Hematopoietic multipotent progenitor cell treated with erythropoietin and hydrocortisone succinate and interleukin-3 and kit ligand, for 15 days (in vitro differentiated cells): ENCODE measurements around the gene RYR2.

Experiments used
- DNase-seq: peaks from one replicate; pipeline ENCODE4 v3.0.0-alpha.2; 2015; ENCODE audit warnings: low spot score

RYR2 gene

DNA sequence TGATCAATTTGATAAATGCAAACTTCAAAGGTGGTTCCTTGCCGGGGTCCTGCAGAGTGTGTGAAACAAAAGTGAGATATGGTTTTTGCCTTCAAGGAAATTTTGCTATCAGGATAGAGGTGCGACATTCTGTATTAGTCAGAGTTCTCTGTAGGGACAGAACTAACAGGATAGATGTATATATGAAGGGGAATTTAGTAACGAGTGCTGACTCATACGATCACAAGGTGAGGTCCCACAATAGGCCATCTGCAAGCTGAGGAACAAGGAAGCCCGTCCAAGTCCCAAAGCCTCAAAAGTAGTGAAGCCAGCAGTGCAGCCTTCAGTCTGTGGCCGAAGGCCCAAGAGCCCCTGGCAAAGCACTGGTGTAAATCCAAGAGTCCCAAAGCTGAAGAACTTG, 157.0 kb downstream of the RYR2 start:
- no peak for DNase-seq

- no peak for DNase-seq
Measured at GRCh38 chr1:237201155-237201554, 159.2 kb downstream of the RYR2 start.

DNA sequence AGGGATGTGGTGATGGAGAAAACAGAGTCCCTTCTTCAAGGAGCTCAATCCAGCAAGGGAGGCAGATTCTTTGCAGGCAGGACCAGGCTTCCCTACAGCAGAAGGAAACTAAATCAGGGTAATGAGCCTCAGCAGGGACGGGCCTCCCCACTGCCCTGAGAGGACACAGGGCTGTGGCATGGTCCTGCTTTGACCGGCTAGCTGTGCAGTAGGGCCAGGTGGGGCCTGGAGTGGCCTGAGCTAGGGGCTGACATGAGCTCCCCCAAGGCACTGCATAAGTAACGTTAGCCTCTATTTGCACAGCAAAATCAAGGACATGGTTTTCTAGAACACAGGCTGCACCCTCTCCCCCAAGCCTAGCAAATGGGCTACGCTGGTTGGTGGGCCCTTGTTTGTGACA, 162.9 kb downstream of the RYR2 start:
- no peak for DNase-seq

DNA sequence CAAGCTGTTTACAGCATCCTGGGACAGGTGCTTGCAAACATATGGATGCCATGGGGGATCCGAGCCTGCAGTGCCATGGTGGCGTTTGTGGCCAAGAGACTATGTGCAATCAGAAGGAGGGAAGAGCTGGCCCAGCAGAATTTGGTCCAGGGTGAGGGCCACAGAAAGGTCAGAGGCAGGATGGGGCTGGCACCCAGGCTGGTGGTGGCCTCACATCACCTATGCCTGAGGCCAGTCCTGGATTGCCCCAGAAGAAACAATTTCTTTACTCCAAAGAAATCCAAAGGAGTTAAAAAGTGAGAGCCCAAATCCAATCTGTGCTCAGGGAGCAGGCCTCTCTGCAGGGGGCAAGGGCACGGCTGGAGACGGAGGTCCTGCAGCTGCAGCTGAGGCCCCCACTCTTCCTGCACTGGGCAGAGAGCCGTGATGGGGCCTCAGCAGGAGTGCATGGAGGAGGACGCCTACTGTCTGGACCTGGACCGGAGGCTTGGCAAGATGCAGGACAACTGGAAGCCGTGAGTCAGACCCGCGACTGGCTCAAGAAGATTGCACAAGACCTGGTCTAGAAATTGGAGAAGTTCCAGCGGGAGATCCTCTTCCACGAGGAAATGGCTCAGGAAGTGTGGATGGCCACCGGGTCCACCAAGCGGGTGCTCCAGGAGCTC, 163.5 kb downstream of the RYR2 start:
- DNase-seq, result no peak

GRCh38 chr1:237206065-237206414, 164.1 kb downstream of the RYR2 start:
- no peak for DNase-seq

DNA sequence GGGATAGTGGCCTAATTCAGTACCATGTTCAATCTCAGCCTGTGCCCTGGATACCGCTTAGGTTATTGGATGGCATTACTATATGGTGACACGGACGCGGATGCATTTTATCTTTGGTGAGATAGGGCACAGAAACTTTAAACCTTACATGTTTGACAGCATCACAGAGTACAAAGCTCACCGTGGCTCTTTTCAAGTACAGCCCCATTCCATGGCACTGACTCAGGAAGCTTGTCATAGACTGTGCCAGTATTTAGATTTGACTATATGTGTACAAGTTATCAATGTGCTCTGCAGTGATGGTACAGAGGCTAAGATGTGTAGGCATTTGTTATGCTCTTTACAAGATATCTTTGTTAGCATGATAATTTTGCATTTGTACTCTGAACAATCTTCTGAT, 169.0 kb downstream of the RYR2 start:
- DNase-seq, result no peak

DNA sequence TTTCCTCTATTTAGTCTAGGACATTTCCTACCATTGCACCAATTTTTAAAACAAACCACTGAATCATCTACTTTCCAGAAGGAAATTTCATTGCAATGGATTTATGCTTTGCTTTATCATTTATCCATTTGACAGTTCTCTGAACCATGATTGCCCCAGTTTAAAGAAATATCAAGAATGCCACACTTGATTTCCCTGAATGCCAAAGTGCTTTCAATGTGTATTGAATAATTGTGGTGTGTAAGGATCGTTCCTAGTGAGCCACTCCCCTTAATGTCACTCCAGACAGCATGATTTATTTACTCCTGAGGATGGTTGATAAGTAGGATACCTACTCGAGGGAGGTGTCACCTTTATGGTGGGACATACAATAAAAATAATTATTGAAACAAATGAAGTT, 169.6 kb downstream of the RYR2 start:
- DNase-seq, result no peak

DNA sequence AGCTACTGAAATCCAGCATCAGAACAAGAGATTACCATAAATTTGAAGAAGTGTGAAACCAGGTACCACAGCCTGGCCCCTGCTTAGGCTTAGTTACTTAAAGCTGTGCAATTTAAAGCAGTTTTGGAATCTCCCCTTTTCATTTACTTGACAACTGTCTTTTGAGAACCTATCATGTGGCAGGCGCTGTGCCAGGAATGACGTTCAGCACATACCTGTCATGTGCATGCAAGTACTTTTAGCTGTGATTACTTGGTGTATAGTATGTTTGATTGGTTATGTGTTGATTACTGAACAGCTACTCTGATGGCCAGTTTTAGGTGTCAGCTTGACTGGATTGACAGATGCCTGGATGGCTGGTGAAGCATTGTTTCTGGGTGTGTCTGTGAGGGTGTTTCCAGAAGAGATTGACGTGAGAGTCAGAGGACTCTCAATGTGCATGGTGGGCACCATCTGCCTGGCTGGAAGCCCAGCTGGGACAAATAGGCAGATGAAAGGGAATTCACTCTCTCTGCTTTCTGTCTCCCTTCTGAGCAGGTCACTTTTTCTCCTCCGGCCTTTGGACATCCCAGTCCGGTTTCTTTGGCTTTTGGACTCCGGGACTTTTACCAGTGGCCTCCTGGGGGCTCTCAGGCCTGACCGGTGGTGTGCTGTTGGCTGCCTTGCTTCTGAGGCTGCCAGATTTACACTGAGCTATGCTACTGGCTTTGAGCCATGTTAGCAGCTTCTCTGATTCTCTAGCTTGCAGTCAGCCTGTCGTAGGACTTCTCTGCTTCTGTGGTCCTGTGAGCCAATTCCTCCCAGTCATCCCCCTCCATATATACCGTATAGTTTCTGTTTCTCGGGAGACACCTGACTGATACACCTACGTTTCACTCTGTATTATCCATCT, 178.0 kb downstream of the RYR2 start:
- no peak for DNase-seq

GRCh38 chr1:237223419-237223818, 181.4 kb downstream of the RYR2 start:
- no peak for DNase-seq

DNA sequence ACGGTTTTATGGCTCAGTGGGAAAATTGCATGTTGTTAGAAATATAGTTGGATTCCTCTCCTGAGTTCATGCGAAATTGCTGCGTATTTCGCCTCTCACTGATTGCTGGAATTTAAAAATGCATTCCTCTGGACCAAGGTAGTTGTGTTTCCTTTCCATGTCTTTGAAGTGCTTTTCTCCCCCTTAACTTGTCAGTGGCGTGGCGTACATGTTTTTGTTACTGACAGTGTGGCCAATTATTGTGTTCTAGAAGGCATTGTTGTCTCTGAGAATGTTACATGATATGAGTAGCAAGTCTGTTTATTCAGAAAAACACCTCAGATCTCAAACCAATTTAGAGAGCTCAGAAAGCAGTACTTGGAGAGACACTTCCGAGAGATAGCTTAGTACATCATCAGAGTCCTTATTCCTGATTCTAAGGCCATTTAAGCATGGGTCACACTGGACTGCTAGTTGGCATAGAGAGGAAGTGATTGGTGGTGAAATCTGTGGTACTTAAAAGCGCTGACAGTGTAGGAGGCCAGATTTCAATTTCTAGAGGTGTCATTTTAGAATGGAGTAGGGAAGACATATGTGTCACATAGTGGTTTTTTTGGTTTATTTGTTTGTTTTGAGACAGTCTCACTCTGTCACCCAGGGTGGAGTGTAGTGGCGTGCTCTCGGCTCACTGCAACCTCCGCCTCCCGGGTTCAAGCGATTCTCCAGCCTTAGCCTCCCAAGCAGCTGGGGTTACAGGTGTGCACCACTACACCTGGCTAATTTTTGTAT, 184.4 kb downstream of the RYR2 start:
- no peak for DNase-seq

DNA sequence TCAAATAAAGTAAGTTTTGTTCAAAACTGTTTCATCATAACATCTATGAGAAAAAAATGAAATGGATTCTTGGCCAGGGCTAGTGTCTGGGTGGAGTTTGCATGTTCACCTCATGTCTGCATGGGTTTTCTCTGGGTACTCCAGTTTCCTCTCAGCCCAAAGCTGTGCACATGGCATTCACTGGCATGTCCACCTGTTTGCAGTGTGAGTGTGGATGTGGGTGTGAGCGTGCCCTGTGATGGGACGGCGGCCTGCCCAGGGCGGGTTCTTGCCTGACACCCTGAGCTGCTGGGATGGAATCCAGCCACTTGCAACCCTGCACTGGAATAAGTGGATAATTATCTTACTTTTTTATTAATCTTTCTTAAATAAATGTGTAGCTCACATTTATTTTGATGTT, 185.5 kb downstream of the RYR2 start:
- DNase-seq, result no peak

DNA sequence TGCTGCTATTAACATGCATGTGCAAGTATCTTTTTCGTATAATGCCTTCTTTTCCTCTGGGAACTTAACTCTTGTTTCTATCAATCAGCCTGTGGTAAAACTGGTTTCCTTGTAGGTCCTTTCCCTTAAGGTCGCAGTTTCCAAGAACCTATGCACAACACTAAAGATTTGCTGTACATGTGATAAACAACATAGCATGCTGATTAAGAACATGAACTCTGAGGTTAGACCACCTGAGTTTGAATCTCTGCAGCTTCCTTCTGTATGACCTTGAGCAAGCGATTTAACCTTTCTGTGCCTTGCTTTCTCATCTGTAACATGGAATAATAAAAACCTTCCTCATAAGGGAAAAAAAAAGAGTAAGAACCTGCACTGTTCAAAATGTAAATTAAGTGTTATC, 186.4 kb downstream of the RYR2 start:
- DNase-seq, result no peak

GRCh38 chr1:237229333-237229732, 187.3 kb downstream of the RYR2 start:
- DNase-seq, result no peak

DNA sequence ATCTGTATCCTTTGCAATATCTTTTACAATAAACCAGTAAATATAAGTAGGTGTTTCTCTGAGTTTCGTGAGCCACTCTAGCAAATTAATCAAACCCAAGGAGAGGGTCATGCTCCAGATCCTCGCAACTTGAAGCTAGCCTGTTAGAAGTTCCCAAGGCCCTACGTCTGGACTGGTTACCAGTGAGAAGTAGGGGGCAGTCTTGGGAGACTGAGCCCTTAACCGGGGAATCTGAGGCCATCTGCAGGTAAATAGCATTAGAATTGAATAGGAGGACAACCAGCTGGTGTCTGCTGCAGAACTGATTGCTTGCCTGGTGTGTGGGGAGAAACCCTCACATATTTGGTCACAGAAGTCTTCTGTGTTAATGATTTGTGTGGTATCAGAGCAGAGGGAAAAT, 190.5 kb downstream of the RYR2 start:
- DNase-seq, result no peak

- no peak for DNase-seq
Measured at GRCh38 chr1:237235091-237235490, 193.1 kb downstream of the RYR2 start.

GRCh38 chr1:237237721-237238120, 195.7 kb downstream of the RYR2 start:
- no peak for DNase-seq

DNA sequence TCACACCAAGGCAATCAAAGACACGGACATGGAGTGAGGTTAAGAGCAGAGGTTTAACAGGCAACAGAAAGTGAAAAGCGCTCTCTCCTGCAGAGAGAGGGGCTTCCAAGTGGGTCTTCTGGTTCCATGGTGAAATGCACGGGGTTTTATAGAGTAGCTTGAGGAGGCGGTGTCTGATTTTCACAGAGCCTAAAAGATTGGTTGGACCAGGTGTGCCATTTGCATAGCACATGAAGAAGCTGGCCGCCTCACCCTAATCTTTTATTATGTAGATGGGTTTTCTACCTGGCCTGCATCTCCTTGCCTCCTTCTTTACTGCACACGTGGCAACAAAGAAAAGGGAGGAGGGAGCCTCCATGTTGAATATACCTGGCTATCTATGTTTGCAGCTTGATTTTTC, 197.3 kb downstream of the RYR2 start:
- DNase-seq, result no peak

- DNase-seq, result no peak
Measured at GRCh38 chr1:237241038-237241437, 199.1 kb downstream of the RYR2 start.

- no peak for DNase-seq
Measured at GRCh38 chr1:237244778-237245177, 202.8 kb downstream of the RYR2 start.

GRCh38 chr1:237247442-237247841, 205.5 kb downstream of the RYR2 start:
- no peak for DNase-seq

GRCh38 chr1:237249120-237249519, 207.1 kb downstream of the RYR2 start:
- no peak for DNase-seq

- DNase-seq, result no peak
Measured at GRCh38 chr1:237250055-237250454, 208.1 kb downstream of the RYR2 start.

DNA sequence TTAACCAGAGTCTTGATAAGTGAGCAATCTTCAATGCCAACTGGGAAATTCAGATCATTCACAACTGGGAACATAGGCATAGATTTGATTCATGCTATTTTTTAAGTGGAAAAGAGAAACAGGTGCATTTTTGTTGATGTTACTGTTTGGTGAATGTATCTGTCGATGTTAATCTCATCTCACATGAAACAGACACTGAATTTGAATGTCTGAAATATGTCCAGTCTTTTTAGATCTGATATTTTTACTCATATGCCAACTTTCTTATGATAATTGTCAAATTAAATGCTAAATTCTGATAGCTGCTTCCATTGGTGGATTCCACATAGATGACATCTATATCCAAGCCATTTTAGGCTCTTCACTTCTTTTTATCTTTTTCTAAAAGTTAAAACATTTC, 213.1 kb downstream of the RYR2 start:
- no peak for DNase-seq
